ENCODE results near the gene WDFY3.

DNA sequence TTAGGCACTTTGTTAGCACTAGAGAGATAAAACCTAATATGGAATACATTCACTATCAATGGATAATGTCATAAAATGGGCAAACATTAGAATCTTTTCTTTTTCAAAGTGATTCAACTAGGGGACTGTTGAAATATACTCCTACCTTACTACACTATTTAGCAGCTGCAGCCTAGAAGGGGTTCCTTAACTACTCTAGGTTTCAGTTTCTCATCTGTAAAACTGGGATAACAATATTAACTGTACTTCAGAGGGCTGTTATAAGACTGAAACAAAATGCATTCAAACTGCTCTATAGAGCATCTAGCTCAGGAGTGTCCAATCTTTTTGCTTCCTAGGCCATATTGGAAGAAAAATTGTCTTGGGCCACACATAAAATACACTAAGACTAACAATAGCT lies 236.1 kb downstream of the WDFY3 start:
- TF ChIP-seq EZH2 (IDR thresholded peaks at IDR 0.05; ENCODE audit: insufficient read depth, poor library complexity, severe bottlenecking) (no peak), EZH2phosphoT487 (IDR thresholded peaks at IDR 0.05; ENCODE audit: insufficient read depth, low read depth) (no peak)

Measured in GM23248 (cell line).